Breast epithelium (tissue), 3 donors: ENCODE data around the gene RTL3.

ENCODE experiments used
- CTCF ChIP-seq, 3 donors: fragments of 450-650 bp; IDR thresholded peaks; one replicate each; pipeline ENCODE4 v1.5.1; 2016 to 2017; ENCODE audit warnings: antibody characterized with exemption in 3 of 3, mild to moderate bottlenecking in 3 of 3, moderate library complexity in 3 of 3
- POLR2A ChIP-seq: fragments of 450-650 bp; IDR thresholded peaks from one replicate; pipeline ENCODE4 v1.6.1; 2016; ENCODE audit warnings: antibody characterized with exemption, mild to moderate bottlenecking, moderate library complexity
- POLR2AphosphoS5 ChIP-seq, 3 donors: sonication (generic); formaldehyde crosslinking; IDR thresholded peaks; one replicate each; pipeline ENCODE4 v1.6.1; 2017; ENCODE audit warnings: antibody characterized with exemption in 3 of 3

DNA sequence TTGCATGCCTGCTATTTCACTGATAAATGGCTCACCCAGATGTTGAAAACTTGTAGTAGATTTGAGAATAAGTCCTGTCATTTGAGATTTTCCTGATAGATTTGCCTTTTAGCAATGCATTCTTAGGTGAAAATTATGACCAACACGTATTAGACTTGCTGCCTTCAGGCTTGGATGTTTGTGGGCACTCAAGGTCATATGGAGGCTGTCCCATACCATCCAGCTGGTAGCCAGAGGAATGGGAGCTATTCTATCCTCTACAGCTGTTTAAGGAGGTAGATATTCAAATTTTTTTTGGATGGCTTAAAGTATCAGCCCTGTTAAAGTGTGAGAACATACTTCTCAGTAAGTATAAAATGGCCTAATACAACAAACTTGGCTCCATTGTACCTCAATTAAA, 34.7 kb downstream of the RTL3 start:
- TF ChIP-seq POLR2AphosphoS5 (IDR thresholded peaks at IDR 0.05) (no peak), CTCF (IDR thresholded peaks at IDR 0.05) (no peak), POLR2A (no peak)
